Keratinocyte (primary cell): ENCODE measurements around the gene GDAP1L1. TPM values are rescaled to one million over a fixed set of nuclear protein-coding genes. Genes with fewer than 3 reads are reported as not detected.

Source experiments
- DNase-seq: peaks from one replicate; pipeline ENCODE4 v3.0.0-alpha.2; 2011; ENCODE audit warnings: low read depth, missing footprints, low spot score
- FAIRE-seq: peaks from 2 replicates; lab custom pipeline; 2011; peaks lifted over from hg19 to GRCh38; lab: Jason Lieb, UNC
- H2AFZ ChIP-seq: 2 replicates; pipeline ENCODE4 v1.6.0; 2012; ENCODE audit warnings: low read length, control low read depth, inconsistent platforms; ENCODE audit not compliant: control insufficient read depth
- H3K27ac ChIP-seq: 2 replicates; pipeline ENCODE4 v1.5.1; 2011; ENCODE audit warnings: low read length; ENCODE audit not compliant: control insufficient read depth, insufficient read depth
- H3K27me3 ChIP-seq: 3 replicates; pipeline ENCODE4 v1.6.0; 2011; ENCODE audit warnings: low read length; ENCODE audit not compliant: control insufficient read depth, insufficient read depth; ENCODE audit errors: extremely low read depth
- H3K36me3 ChIP-seq, 2 experiments: 2 replicates in 1 of 2; 3 replicates in 1 of 2; pipeline ENCODE4 v1.5.1; 2011; ENCODE audit warnings: low read length in 2 of 2, mild to moderate bottlenecking in 1 of 2; ENCODE audit not compliant: control insufficient read depth in 2 of 2, insufficient read depth in 2 of 2; ENCODE audit errors: extremely low read depth in 1 of 2
- H3K4me1 ChIP-seq: 3 replicates; pipeline ENCODE4 v1.5.1; 2011; ENCODE audit warnings: low read length; ENCODE audit not compliant: control insufficient read depth, insufficient read depth; ENCODE audit errors: extremely low read depth
- H3K4me2 ChIP-seq: 3 replicates; pipeline ENCODE4 v1.6.0; 2011; ENCODE audit warnings: low read depth, low read length; ENCODE audit not compliant: control insufficient read depth, insufficient read depth; ENCODE audit errors: extremely low read depth
- H3K4me3 ChIP-seq, 3 experiments: fragments of 200-600 bp in 1 of 3; sonication (generic) in 1 of 3; 2 replicates in 2 of 3; 3 replicates in 1 of 3; pipeline ENCODE4 v1.5.1; 2011 to 2016; ENCODE audit warnings: low read length in 3 of 3, mild to moderate bottlenecking in 3 of 3, control low read depth in 2 of 3, inconsistent platforms in 1 of 3, low read depth in 1 of 3, mixed read lengths in 1 of 3, mixed run types in 1 of 3, moderate library complexity in 1 of 3; ENCODE audit not compliant: control insufficient read depth in 2 of 3, insufficient read depth in 2 of 3; ENCODE audit errors: extremely low read depth in 1 of 3
- H3K79me2 ChIP-seq: 2 replicates; pipeline ENCODE4 v1.6.0; 2012; ENCODE audit warnings: low read length; ENCODE audit not compliant: control insufficient read depth, insufficient read depth
- H3K9ac ChIP-seq: 3 replicates; pipeline ENCODE4 v1.6.0; 2011; ENCODE audit warnings: low read length; ENCODE audit not compliant: control insufficient read depth, insufficient read depth; ENCODE audit errors: extremely low read depth
- H3K9me1 ChIP-seq: 3 replicates; pipeline ENCODE4 v1.6.0; 2011; ENCODE audit warnings: low read length; ENCODE audit not compliant: control insufficient read depth, insufficient read depth; ENCODE audit errors: extremely low read depth
- H3K9me3 ChIP-seq: 2 replicates; pipeline ENCODE4 v1.5.1; 2012; ENCODE audit warnings: low read depth, low read length; ENCODE audit not compliant: control insufficient read depth
- H4K20me1 ChIP-seq: 3 replicates; pipeline ENCODE4 v1.6.0; 2011; ENCODE audit warnings: low read length; ENCODE audit not compliant: control insufficient read depth, insufficient read depth; ENCODE audit errors: extremely low read depth
- EZH2 ChIP-seq: IDR thresholded peaks from one replicate; pipeline ENCODE4 v1.6.1; 2012; ENCODE audit warnings: inconsistent platforms, mild to moderate bottlenecking, low read length, moderate library complexity
- dilution Hi-C: fragments of 300-500 bp; cut with MboI; formaldehyde crosslinking; loops from one replicate; pipeline ENCODE4 v1.7.0; 2020; ENCODE audit warnings: low sequenced_read_pairs; ENCODE audit not compliant: extremely low pct_ligation_motif_present
- polyA plus RNA-seq, 5 experiments: library from polyadenylated mRNA; depleted of rRNA in 3 of 5; stranded (reverse) in 3 of 5; stranded (forward) in 1 of 5; unstranded in 1 of 5; fragments of >200 nt; gene quantifications; 1 replicate in 1 of 5; 2 replicates in 3 of 5; 3 replicates in 1 of 5; pipeline versions ENCODE4 v1.2.1 to v1.2.3, GENCODE V29; 2011 to 2012; ENCODE audit warnings: missing spikeins in 2 of 5, low read depth in 1 of 5, low replicate concordance in 1 of 5
- TF ChIP-seq, protein P1 (sequence below), 3 experiments: IDR thresholded peaks in 1 of 3; conservative IDR thresholded peaks in 1 of 3; optimal IDR thresholded peaks in 1 of 3; 2 replicates in 2 of 3; 3 replicates in 1 of 3; pipeline versions ENCODE3 to v1.5.1; 2011; ENCODE audit warnings: low read length in 3 of 3, mild to moderate bottlenecking in 3 of 3, moderate library complexity in 2 of 3, control low read depth in 1 of 3, inconsistent platforms in 1 of 3; ENCODE audit not compliant: insufficient read depth in 2 of 3; ENCODE audit errors: extremely low read depth in 1 of 3

GDAP1L1 gene
- polyA plus RNA-seq, 1 donor (not counting 4 experiments of a cell fraction or from before 2014, with no cell fraction given): not detected

GRCh38 chr20:44273231-44274215 is 26.4 kb downstream of the GDAP1L1 start:
- Histone ChIP-seq H3K9ac (no peak overlapping the region), H3K79me2 (no peaks in the 10 kb centered on the region), H3K27ac (no peak overlapping the region), H3K9me3 (no peaks in the 10 kb centered on the region), H2AFZ (no peak overlapping the region), H3K4me2 (no peak overlapping the region), H3K4me1 (no peaks in the 10 kb centered on the region), H4K20me1 (no peaks in the 10 kb centered on the region), H3K36me3 (no peaks in the 10 kb centered on the region), H3K4me3 (no peak overlapping the region), H3K27me3 (peaks cover 4% of the 10 kb centered on the region), H3K9me1 (no peaks in the 10 kb centered on the region)
- TF ChIP-seq EZH2: no peak
- TF ChIP-seq, protein P1, sequence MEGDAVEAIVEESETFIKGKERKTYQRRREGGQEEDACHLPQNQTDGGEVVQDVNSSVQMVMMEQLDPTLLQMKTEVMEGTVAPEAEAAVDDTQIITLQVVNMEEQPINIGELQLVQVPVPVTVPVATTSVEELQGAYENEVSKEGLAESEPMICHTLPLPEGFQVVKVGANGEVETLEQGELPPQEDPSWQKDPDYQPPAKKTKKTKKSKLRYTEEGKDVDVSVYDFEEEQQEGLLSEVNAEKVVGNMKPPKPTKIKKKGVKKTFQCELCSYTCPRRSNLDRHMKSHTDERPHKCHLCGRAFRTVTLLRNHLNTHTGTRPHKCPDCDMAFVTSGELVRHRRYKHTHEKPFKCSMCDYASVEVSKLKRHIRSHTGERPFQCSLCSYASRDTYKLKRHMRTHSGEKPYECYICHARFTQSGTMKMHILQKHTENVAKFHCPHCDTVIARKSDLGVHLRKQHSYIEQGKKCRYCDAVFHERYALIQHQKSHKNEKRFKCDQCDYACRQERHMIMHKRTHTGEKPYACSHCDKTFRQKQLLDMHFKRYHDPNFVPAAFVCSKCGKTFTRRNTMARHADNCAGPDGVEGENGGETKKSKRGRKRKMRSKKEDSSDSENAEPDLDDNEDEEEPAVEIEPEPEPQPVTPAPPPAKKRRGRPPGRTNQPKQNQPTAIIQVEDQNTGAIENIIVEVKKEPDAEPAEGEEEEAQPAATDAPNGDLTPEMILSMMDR (optimal IDR thresholded peaks at IDR 0.05 in 1 of 3, IDR thresholded peaks at IDR 0.05 in 1 of 3, conservative IDR thresholded peaks at IDR 0.05 in 1 of 3; ENCODE audit: extremely low read depth in 1 of 3, insufficient read depth in 2 of 3, low read length in 3 of 3): no peak
- no peak for DNase-seq
- dilution Hi-C loops: no loop called here
- no peak for FAIRE-seq

DNA sequence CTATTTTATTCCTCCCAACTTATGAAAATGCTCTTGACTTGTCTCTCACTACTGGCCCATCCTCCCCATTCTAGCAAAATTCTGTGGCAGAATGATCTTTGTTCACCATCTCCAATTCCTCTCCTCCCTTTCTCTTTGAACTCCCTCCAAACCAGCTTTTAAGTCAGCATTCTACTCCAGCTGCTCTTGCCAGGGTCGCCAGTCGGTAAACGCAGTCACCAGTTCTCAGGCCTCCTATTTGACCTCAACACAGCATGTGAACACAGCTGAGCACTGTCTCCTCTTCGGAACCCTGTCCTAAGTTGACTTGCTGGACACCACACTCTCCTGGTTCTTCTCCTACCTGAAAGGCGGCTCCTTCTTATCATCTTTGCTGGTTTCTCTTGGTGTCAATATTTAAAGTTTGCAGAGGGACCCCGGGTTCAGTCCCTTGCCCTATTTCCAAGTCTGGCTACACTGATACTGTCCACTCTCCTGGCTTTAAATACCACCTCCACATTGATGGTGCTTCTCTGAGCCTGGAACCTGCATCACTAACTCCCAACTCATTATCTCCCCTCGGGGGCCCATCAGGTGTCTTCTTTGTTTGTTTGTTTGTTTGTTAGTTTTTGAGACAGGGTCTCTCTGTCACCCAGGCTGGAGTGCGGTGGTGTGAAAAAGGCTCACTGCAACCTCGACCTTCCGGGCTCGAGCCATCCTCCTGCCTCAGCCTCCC is 27.4 kb downstream of the GDAP1L1 start:
- H4K20me1 ChIP-seq: no peaks in the 10 kb centered on the region
- H3K4me2 ChIP-seq: no peak overlapping the region
- no peaks in the 10 kb centered on the region for H3K9me1 ChIP-seq
- H3K27me3 ChIP-seq: peaks cover 4% of the 10 kb centered on the region
- H3K79me2 ChIP-seq: no peaks in the 10 kb centered on the region
- H2AFZ ChIP-seq: no peak overlapping the region
- no peak overlapping the region for H3K4me3 ChIP-seq
- no peaks in the 10 kb centered on the region for H3K4me1 ChIP-seq
- TF ChIP-seq, protein P1 (optimal IDR thresholded peaks at IDR 0.05 in 1 of 3, IDR thresholded peaks at IDR 0.05 in 1 of 3, conservative IDR thresholded peaks at IDR 0.05 in 1 of 3; ENCODE audit: extremely low read depth in 1 of 3, insufficient read depth in 2 of 3, low read length in 3 of 3): no peak
- TF ChIP-seq EZH2: no peak
- no peak overlapping the region for H3K27ac ChIP-seq
- no peaks in the 10 kb centered on the region for H3K36me3 ChIP-seq
- FAIRE-seq: no peak
- H3K9ac ChIP-seq: no peak overlapping the region
- dilution Hi-C loops: no loop called here
- H3K9me3 ChIP-seq: no peaks in the 10 kb centered on the region
- no peak for DNase-seq
